ENCODE data around the gene CLEC16A.

CLEC16A gene

GRCh38 chr16:10992797-10993196 is 48.4 kb downstream of the CLEC16A start:
- no peak overlapping the region for H3K4me3 ChIP-seq (ENCODE audit: low read depth, low read length)
- POLR2A ChIA-PET: interaction anchor here (1.0 to 1.1 kb wide), 2 partner anchors 14 to 263 kb away, joined by 3 to 9 read pairs; partner anchors contain the start of gene SOCS1
- peak; percentile 17 for DNase-seq (ENCODE audit: low read depth, low spot score)
- no peak for TF ChIP-seq CTCF (IDR thresholded peaks at IDR 0.05; ENCODE audit: insufficient read depth, low read length, missing control alignments)
- CTCF ChIA-PET: interaction anchor here (0.7 to 1.6 kb wide), 5 partner anchors 14 to 265 kb away, joined by 3 to 6 read pairs (median 3); partner anchors contain the start of gene SOCS1

DNA sequence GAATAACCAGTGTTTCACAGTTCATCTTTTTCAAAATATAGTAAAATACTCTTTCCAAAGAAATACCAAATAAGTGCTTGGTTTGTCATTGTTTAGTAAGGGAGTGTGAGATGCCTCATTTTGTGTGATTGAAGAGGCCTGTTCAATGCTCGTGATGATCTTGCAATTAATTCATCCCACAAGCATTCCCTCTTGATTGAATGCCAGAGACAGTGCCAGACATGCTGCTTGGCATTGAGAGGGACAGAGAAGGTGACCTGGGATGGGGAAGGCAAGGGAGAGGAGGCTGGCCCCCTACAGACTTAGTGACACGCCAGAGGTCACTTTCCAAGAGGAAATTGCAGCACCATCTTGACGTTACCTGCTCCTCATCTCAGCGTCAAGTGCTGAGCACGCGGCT is 49.3 kb downstream of the CLEC16A start:
- no peak for DNase-seq (ENCODE audit: low read depth, low spot score)
- CTCF ChIA-PET: interaction anchor here (0.9 to 1.6 kb wide), 3 partner anchors 27 to 264 kb away, joined by 3 to 6 read pairs (median 3); no protein-coding TSS in a partner anchor
- H3K4me3 ChIP-seq (ENCODE audit: low read depth, low read length): no peak overlapping the region
- POLR2A ChIA-PET: no interaction called here
- TF ChIP-seq CTCF (IDR thresholded peaks at IDR 0.05; ENCODE audit: insufficient read depth, low read length, missing control alignments): no peak

- POLR2A ChIA-PET: no interaction called here
These were observed 50.2 kb downstream of the CLEC16A start for GRCh38 chr16:10994571-10994970.

GRCh38 chr16:10995565-10995964 is 51.2 kb downstream of the CLEC16A start:
- H3K4me3 ChIP-seq (ENCODE audit: low read depth, low read length): no peak overlapping the region
- ChIA-PET POLR2A (no interaction called here), CTCF (interaction anchor here (1.3 kb wide), 1 partner anchor 262 kb away, joined by 3 read pairs; no protein-coding TSS in a partner anchor)
- TF ChIP-seq CTCF (IDR thresholded peaks at IDR 0.05; ENCODE audit: insufficient read depth, low read length, missing control alignments): no peak
- DNase-seq (ENCODE audit: low read depth, low spot score): no peak

More at GRCh38 chr16:10994571-10994970, 50.2 kb downstream of the CLEC16A start:
- TF ChIP-seq CTCF (IDR thresholded peaks at IDR 0.05; ENCODE audit: insufficient read depth, low read length, missing control alignments): no peak
- CTCF ChIA-PET: interaction anchor here (0.9 to 1.6 kb wide), 2 partner anchors 26 to 31 kb away, joined by 3 to 4 read pairs; no protein-coding TSS in a partner anchor
- no peak for DNase-seq (ENCODE audit: low read depth, low spot score)
- H3K4me3 ChIP-seq (ENCODE audit: low read depth, low read length): no peak overlapping the region

GRCh38 chr16:10997485-10997884 is 53.1 kb downstream of the CLEC16A start:
- TF ChIP-seq CTCF (IDR thresholded peaks at IDR 0.05; ENCODE audit: insufficient read depth, low read length, missing control alignments): no peak
- no peak overlapping the region for H3K4me3 ChIP-seq (ENCODE audit: low read depth, low read length)
- CTCF ChIA-PET: interaction anchor here (1.0 kb wide), 1 partner anchor 258 kb away, joined by 3 read pairs; the partner anchor contains the start of gene SOCS1
- no peak for DNase-seq (ENCODE audit: low read depth, low spot score)
- POLR2A ChIA-PET: no interaction called here

DNA sequence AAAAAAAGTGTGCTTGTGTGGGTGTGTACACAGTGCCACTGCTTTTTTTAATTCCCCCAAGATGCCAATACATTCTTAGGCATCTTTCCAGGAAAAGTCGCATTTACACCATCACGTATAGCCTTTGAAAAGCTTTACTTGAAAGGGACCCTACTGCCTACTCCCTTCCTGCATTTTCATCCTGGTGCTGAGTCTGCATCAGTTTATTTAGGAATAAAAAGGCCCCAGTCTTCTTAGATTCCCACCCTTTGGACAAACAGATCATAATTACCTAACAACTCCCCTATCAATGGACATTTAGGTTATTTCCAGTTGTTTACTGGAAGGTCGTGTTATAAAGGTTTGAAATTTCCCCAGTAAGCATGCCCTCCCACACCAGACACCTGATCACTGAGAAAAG is 54.9 kb downstream of the CLEC16A start:
- POLR2A ChIA-PET: no interaction called here
- no peak for TF ChIP-seq CTCF (IDR thresholded peaks at IDR 0.05; ENCODE audit: insufficient read depth, low read length, missing control alignments)
- CTCF ChIA-PET: interaction anchor here (0.8 to 1.2 kb wide), 2 partner anchors 35 to 46 kb away, joined by 3 read pairs; no protein-coding TSS in a partner anchor
- no peak for DNase-seq (ENCODE audit: low read depth, low spot score)
- no peak overlapping the region for H3K4me3 ChIP-seq (ENCODE audit: low read depth, low read length)
